Limb (tissue), 2 donors: ENCODE measurements around the gene FANCF.
A peak's percentile ranks its signal among the peaks of the same experiment; 100 is the strongest.
"Not testable (repeated sequence)": the region's sequence is repeated elsewhere in the genome, so short reads cannot be mapped to it uniquely, and the experiment has no call there.

Experiments
- DNase-seq, 2 donors: peaks; one replicate each; pipeline ENCODE4 v3.0.0-alpha.2; 2016; ENCODE audit errors: extremely low spot score in 2 of 2

FANCF gene

DNA sequence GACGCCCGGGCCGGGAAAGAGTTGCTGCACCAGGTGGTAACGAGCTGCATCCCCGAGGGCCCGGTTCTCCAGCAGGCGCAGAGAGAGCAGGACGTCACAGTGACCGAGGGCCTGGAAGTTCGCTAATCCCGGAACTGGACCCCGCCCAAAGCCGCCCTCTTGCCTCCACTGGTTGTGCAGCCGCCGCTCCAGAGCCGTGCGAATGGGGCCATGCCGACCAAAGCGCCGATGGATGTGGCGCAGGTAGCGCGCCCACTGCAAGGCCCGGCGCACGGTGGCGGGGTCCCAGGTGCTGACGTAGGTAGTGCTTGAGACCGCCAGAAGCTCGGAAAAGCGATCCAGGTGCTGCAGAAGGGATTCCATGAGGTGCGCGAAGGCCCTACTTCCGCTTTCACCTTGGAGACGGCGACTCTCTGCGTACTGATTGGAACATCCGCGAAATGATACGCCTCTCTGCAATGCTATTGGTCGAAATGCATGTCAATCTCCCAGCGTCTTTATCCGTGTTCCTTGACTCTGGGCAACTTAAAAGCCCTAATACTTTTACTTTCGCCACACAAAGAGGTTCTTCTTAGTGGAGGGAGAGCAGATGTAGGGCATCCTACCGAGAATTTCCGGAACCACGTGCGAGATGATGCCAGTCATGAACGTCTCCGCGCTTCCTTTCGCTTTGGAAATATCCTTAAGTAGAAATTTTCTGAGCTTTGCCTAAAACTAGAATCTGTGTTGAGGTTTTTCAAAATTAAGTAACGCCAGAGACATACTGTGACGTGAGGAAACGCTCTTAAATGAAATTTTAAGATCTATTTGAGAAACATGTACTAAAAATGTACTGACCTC lies at the start of gene FANCF:
Gene FANCF (minus strand): TSS at position 376 of the 840 bp plus-strand sequence. CDS start 13 bp downstream, at position 363.
- DNase-seq, result peak; percentile 94 to 97

DNA sequence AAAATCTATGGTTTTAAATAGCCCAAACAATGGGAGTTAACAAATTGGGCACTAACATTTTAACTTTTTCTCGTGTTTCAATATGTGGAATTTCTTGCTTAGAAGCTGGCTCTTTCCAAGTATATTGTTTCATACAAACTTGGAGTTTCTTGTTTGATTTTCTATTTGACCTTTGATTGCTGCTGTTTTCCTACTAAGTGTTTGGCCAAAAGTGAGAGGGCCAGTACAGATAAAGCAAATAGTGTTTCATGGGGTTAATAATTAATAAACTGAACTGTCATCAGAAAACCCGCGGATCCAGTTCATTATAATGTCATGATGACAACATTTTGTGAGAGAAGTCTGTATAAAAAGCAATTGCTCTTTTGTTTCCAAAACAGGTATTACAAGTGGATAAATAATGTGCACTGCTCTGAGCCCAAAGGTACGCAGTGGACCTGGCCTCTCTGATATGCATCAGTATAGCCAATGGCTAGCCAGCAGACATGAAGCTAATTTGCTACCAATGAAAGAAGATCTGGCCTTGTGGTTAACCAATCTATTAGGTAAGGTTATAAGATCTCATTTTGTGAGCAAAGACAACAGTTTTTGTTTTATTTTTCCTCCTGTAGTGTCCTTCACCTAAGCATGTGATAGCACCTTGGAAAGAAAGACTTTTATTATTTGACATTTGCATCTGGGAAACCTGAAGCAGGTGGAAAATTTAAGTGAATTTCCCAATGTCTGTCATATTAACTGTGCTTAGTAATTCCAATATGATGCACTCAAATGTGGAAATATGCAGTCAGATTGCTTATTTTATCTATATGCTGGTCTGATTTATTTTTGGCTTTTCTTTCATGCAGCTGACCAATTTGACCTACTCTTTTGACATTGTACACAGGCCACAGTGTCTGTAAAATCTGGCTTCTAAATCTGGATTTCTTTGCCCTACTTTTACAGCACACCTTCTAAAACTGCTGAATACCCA lies 49.1 kb upstream of the FANCF start:
- DNase-seq, result no peak

GRCh38 chr11:22671751-22672150 lies 46.1 kb upstream of the FANCF start:
- DNase-seq, result peak in 1 of 2 donors; percentile 47

DNA sequence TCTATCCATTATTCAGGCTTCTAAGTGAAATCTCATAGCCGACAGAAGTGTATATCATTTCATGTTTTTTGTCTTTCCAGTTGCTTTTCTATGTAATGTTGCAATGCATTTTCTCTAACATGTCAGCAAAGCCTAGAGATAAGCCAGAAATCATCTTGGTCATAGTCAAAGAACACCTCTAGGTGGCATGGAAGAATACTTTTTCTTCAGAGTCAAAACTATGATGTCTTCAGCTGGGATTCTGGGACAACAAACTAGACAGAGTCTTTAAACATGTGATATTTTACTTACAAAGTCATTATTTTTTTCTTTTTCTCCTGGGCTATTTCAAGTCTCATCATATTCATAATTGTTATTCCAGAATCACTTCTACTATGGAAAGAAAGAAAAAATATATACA lies 45.2 kb upstream of the FANCF start:
- DNase-seq, result peak in 1 of 2 donors; percentile 58

DNA sequence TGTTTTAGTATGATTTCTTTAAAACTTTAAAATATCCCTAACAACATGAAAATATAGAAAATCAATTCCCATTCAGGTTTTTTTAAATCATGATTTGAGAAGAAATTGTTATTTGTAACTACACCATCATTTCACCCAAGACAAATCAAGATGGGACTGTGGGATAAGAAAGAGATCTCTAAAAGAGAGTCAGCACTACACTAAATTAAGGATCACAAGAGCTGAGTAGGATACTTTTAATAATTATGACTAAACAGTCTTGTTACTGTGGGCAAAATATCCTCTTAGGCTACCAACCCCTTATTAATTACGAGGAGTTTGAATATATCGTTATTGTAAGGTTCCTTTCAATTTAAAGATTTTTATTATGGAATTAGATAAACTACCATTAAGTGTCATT lies 43.7 kb upstream of the FANCF start:
- no peak for DNase-seq

GRCh38 chr11:22668005-22668796 lies 42.6 kb upstream of the FANCF start:
- peak in 1 of 2 donors; percentile 32 for DNase-seq

GRCh38 chr11:22666688-22667439 lies 41.2 kb upstream of the FANCF start:
- peak in 1 of 2 donors; percentile 82 for DNase-seq

DNA sequence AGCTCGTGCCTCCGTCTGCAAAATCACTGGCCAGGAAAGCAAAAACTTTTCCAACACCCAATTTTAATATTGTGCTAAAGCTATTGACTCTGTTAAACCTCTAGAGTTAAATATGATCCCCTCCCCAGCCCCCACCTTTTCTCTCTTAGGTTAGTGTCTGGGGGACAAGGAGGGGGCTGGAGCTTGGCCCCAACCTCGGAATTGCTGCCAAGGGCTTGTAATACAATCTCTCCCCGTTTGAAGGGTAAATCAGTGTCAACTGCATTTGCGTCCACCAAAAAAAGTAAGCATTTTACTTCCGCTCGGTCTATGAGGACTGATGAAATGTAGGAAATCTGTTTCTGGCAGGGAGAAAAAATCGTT lies 40.7 kb upstream of the FANCF start, which contains the start of gene GAS2:
Gene GAS2 (plus strand): TSS at position 287 of the 363 bp plus-strand sequence. CDS start 8,259 bp downstream, outside the sequence.
- peak; percentile 72 to 77 for DNase-seq

GRCh38 chr11:22659783-22660182 lies 34.2 kb upstream of the FANCF start:
- no peak for DNase-seq

DNA sequence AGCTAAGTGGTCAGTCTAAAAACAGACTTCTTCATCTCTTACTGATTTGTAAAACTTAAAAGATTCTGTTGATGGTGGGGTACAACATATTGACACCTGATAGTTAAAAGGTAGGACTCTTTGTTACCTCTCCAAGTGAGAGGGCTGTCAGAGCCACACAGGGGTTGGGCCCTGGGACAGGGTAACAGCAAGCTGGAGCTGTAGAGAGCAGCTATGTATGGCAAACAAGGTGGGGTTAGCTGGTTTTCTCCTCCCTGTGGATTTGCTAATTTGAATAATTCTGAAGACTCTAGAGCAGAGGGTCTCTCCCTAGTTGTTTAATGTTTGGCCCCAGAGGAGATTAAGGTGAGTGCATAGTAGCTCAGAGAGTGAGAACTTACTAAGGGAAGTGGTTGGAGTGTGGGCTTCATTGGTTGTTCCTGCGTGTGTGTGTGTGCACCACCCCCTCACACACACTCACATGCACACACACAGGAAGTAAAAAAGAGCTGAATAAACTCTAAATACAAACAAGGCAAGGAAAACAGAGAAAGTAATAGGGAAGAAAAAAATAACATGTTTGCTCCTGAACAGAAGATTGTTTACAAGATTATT lies 31.6 kb upstream of the FANCF start:
- no peak for DNase-seq

DNA sequence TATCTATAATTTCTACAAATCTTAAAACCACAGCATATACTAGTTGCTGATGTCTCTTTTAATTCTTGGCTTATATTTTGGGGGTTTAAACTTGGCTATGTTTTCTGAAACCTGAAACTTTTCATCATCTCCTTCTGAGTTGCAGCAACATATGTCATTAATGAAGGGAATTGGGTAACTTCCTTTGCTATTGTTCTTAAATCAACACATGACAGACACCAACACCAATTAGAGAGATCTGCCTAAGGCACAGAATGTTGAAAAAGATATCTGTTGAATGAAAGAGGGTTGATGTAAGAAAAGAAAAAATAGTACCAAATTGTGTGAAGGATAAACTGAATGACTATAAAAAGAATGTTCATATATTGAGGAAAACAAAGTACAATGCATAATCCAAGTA lies 30.5 kb upstream of the FANCF start:
- DNase-seq, result no peak

DNA sequence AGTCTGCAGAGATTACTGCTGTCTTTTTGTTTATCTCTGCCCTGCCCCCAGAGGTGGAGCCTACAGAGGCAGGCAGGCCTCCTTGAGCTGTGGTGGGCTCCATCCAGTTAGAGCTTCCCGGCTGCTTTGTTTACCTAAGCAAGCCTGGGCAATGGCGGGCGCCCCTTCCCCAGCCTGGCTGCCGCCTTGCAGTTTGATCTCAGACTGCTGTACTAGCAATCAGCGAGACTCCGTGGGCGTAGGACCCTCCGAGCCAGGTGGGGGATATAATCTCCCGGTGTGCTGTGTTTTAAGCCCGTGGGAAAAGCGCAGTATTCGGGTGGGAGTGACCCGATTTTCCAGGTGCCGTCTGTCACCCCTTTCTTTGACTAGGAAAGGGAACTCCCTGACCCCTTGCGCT lies 26.7 kb upstream of the FANCF start:
- DNase-seq, result not testable (repeated sequence)

DNA sequence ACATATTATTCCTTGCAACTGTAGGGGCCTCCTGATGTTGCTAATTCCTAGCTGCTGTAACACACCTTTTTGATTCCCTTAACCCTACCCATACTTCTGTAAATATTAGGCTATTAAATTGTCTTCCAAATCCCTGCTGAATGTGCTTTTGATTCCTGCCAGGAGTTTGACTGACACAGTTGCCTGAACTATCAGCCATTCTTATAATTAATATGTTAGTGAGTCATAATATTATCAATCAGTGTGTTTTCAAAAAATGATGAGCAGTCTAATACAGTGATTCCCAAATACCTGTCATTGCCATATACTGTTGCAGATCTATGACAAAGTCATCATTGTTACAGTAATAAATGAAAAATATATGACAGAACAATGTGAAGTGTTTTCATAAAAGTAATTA lies 15.9 kb upstream of the FANCF start:
- no peak for DNase-seq

DNA sequence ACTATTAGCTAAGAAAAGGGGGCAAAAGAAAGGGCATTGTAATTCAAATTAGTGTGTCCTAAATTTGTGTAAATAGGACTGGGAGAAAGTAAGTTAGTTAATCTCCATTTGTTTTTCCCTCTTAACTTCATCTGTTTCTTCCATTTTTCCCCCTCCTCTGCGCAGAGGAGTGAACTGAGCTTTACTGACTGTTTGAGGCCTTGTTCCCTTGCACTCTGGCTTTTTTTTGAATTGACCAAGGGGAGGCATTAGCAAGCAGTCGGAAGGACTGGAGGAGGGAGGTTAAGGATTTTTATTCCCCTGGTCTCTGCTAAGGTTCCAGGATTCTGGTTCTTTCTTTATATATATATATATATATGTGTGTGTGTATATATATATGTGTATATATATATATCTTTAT lies 15.2 kb upstream of the FANCF start:
- no peak for DNase-seq

DNA sequence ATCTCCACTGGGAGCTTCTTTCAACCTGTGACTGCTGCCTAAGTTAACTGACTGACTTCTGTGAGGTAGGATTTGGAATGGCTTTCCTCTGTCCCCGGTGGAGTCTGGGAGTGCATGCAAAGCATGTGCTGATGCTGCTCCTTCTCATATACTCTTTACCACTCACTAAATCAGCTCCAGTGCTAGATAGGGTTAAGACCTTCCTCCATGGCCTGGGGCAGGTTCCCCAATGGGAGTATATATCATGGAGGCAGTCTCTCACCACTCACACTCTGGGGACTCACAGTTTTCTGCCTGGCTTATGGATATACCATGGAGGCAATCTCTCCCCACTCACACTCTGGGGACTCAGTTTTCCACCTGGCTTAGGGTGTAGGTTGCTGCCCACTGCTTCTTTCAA lies 10.1 kb upstream of the FANCF start:
- no peak for DNase-seq

DNA sequence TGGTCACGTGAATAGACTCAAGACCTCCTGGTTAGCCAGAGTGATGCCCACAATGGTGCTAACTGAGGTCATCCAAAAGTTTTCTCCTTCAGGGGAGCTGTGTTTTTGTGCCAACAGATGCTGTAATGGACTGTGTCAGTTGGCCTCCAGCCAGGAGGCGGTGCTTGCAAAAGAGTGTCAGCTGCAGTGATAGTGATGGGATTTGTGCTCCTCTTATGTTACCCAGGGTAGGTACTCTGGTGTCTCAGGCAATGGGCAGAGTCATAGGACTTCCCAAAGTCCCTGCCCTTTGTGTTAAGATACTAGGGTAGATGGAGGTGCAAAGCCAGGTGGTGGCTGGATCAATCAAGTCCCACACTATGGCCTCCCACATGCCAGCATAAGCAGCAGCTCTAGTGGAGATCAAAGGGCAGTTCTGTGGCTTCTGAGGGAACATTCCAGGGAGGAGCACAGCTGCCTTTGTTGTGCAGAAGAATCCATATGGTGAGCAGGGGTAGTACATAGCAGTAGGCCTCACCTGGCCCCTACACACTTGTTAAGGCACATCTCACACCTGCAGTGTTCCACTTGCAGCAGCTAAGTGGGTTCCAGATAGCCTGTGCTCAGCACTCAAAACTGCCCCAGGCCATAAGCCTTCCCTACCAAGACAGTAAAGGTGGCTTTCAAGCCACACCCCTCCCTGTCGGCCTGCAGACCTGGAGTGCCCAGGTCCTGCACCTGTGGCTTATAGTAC lies 9.4 kb upstream of the FANCF start:
- DNase-seq, result peak; percentile 21 to 54

DNA sequence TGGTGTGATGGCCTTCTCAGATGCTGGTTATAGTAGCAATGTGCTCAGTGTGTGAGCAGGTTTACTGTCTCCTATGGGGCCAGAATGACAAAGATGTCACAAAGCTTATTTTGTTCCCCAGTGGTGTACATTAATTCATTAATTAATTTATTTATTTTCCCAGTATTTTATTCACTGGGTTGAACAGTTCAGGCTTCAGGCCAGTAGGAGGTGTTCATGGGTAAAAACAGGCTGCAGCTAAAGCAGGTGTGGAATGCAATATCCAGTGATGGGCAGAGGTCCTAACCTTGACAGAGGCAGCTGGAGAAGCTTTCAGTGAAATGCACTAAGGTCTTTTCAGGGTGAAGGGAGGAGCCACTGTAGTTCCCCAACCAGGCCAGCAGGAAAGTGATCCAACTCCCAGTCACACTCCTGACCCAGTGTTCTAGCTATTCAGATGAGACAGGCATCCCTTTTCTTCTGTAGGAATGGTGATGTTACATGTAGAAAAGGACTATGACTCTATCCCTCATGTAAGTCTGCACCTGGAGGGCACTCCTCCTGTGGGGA lies 7.8 kb upstream of the FANCF start:
- no peak for DNase-seq

DNA sequence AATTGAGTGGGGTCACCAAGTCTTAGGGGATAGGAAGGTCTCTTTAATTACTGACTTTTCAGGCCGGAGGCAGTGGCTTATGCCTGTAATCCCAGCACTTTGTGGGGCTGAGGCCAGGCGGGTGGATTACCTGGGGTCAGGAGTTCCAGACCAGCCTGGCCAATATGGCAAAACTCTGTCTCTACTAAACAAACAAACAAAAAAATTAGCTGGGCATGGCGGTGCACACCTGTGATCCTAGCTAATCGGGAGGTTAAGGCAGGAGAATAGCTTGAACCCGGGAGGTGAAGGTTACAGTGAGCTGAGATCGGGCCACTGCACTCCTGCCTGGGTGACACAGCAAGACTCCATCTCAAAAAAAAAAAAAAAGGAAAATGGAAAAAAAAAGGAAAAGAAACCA lies 1.8 kb upstream of the FANCF start:
- DNase-seq, result no peak

DNA sequence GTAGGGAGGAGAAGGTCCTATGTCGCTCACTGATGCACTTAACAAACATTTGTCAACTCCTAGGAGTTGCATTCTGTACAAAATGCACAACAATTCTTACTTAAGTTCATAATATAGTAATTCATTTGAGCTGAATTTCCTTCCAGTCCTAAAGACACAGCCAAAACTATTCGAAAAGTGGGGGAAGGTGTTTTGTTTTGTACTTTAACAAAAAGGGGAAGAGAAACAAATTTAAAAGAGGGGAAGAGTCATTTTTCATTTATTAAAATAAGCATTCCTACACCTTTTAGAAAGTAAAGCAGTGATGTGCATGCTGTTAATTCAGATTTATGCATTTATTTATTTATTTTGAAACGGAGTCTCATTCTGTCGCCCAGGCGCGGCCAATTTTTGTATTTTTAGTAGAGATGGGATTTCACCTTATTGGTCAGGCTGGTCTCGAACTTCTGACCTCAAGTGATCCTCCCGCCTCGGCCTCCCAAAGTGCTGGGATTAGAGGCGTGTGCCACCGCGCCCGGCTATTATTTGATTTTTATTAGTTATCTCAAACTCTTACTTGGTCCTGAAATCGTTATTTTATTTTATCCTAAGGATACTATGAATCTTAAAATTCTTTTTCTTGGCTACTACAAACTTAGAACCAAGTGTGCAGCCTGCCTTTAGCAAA lies 1.1 kb upstream of the FANCF start:
- no peak for DNase-seq
